ELR (cell line): ENCODE results near the gene WEE2.
"Not testable (repeated sequence)": the region's sequence is repeated elsewhere in the genome, so short reads cannot be mapped to it uniquely, and the experiment has no call there.

Source experiments
- DNase-seq: peaks from one replicate; pipeline ENCODE4 v3.0.0-alpha.2; 2015; ENCODE audit warnings: low read depth

WEE2 gene

DNA sequence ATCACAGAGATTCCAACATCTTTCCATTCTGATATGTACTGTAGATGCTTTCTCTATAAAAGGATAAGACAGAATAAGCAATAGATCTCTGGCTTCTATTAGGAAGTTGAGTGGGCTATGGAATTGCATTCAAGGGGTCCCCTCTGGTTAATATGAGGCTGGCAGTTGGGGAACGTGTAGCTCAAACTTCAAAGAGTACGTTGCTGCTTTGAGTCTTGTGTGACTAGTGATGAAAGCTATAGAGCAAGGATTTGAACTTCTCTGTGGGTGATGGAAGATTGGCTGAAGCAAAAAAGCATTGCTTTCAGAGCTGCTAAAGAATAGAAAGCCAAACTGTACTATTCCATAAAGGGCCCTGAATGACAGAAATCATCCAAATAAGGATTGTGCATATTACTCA is 6.4 kb downstream of the WEE2 start:
- DNase-seq: no peak

DNA sequence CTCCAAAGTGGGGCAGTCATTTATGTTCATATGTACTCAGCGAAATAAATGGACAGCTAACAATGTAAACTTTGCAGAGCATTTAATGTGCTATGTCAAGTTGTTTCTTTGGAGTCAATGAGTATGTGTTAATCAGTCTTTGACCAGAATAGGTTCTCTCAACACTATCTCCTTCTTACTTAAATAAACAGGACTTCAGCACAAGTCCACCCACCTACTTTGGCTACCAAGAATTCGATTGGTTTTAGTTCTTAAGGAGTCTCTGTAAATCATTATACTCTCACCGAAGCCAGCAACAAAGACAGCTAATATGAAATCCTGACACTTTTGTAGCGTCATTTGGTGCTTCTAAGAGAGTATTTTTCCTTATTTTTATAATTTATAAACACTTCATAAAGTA is 6.9 kb downstream of the WEE2 start:
- DNase-seq: no peak

DNA sequence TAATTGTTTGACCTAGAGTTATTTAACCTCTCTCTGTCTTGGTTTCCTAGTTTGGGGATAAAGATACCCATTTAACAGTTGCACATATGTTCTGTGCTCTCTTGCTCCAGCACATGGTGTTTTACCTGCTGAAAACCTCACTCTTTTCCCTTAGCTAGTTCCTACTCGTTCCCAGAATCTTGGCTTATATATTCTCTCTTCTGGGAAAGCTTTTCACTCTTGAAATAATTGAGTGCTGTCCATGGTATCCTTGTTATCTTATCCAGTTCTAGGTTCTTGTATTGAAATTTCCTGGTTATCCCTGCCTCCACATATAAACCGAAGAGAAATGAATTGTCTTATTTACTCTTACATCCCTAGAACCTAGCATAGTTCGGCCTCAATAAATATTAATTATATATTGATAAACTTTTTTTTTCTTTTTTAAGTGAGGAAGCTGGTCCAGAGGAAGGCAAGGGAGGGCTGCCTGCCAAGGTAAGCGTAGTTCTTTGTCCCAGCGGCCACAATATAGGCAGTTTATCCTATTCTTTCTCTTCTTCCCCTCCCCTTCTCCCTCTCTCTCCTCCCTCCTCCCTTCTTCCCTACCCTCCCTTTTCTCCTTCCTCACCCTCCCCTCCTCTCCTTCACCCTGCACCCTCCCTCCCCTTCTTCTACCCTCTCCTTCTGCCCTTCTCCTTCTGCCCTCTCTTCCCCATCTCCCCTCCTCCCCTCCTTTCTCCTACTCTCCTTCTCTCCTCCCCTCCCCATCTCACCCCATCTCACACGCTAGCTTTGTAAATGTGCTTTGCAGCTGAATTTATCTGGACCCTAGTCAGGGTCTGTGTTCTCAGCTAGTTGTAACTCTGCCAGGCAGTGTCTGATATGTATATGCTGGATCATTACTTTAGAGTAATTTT is 7.9 kb downstream of the WEE2 start:
- no peak for DNase-seq

DNA sequence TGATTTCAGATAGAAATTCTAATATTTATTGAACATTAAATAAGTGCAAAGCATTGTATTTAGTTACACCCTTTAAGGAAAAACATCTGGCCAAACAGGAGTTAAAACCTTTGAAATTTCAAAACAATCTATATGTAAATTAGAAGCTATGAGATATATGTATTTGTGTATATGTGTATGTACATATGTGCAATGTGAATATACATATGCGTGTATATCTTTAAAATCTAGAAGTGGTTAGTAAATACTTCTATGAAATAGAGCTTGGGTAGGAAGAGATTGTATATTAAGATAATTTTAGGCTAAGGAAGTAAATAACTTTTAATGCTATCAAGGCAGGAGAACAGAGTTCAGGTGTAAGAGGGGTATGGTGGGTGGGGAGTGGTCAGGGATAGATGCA is 9.3 kb downstream of the WEE2 start:
- DNase-seq: no peak

DNA sequence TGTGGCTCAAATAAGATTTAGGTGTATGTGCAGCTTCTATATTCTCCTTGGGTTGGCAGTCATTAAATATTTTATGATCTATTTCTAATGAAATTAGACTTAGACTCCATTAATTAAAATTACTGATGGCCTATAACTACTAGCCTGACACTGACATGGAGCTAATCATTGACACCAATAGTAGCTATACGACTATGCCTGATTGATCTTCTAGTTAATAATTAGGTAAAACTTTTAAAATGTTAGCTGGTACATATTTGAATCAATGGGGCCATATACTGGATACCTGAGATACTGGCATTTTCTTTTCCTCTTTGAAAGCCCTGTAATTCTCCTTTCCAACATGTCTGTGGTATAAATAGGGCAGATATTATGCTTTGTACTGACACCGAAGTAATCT is 14.4 kb downstream of the WEE2 start:
- no peak for DNase-seq

DNA sequence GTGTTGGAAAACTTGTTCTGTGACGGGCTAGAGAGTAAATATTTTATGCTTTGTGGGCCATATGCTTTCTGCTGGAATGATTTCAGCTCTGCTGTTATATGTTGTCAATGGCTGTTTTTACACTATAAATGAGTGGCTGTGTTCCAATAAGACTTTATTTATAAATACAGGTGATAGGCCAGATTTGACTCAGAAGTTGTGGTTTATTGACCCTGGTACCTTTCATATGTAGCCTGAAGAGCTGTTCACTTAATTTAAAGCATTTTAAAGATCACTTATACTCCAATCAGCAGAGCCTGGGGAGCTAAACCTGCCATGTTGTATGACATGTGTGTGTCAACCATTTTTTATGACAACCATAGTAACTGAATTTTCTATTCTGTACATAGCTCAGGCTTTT is 20.9 kb downstream of the WEE2 start:
- DNase-seq: no peak

DNA sequence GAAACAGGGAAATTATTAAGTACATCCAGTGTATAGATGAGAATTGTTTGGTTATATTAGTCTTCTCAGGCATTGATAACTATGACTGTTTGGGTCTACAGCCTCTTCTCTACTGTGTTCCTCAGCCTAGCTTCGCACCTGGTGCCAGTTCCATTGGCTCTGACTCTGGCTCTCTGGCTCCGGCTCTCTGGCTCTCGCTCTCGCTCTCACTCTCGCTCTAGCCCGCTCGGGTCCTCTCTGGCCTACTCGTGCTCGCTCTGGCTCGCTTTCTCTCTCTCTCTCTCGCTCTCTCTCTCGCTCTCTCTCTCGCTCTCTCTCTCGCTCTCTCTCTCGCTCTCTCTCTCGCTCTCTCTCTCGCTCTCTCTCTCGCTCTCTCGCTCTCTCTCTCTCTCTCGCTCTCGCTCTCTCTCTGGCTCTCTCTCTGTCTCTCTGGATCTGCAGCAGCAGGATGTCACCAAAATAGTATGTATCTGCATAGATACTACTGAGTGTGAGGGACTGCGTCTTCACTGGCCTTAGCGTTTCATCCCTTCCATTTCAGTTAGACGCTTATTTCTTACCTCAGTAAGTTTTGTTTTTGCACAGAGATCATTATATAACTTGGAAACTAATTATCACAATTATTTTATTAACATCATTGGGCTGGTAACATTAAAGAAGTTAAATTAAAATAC is 23.5 kb downstream of the WEE2 start:
- peak; percentile 31 for DNase-seq

DNA sequence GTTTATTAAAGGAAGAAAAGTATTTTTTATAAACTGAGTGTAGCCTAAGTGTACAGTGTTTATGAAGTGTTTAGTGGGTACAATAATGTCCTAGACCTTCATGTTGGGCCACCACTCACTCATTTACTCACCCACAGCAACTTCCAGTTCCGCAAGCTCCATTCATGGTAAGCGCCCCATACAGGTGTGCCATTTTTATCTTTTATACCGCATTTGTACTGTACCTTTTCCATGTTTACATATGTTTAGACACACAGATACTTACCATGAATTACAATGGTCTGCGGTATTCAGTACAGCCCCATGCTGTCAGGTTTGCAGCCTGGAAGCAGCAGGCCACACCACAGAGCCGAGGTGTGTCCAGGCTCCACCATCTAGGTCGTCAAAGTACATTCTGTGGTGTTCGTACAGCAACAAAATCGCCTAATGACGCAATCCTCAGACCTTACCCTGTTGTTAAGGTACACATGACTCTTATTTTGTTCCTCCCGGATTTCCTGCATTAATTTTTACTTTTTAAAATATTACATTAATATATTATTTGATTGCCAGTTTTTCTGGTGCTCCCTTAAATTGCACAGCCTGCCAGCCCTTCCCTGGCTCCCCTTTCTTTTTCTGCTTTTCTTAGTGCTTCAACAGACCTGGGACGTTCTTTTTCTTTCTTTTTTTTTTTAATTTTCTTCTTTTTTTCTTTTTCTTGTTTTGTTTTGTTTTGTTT is 29.1 kb downstream of the WEE2 start:
- peak; percentile 3 for DNase-seq

DNA sequence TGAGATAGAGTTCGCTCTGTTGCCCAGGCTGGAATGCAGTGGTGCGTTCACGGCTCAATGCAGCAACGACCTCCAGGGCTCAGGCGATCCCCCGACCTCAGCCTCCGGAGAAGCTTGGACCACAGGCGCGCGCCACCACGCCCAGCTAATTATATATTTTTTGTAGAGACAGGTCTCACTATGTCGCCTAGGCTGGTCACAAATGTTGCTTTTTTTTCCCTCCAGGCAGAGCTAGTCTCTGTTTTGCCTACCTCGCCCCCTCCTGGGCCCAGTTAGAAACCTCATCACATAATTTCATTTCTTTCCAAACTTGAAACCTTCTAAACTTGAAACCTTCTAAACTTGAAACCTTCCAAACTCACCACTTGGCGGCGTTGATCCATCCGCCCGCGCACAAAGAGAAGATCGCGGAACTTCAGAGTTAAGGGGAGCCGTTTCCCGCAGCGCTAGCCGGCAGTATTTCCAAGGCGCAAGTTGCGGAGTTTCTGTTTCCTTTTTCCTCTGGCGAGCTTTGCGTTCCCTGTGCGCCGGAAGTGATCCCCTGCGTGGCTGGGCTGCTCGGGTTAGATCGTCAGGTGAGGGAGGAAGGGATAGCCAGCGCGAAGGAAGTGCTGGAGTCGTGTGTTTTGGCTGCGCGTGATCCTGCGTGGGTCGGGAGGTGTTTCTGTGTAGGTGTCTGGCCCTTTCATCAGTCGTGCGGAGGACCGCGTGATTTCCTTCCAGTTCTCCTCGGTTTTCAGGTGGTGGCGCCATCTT is 29.9 kb downstream of the WEE2 start, which contains the start of gene SSBP1:
SSBP1 (plus strand) TSS at position 523 of the 756 bp plus-strand sequence. CDS start 809 bp downstream, outside the sequence.
- peak; percentile 96 for DNase-seq

DNA sequence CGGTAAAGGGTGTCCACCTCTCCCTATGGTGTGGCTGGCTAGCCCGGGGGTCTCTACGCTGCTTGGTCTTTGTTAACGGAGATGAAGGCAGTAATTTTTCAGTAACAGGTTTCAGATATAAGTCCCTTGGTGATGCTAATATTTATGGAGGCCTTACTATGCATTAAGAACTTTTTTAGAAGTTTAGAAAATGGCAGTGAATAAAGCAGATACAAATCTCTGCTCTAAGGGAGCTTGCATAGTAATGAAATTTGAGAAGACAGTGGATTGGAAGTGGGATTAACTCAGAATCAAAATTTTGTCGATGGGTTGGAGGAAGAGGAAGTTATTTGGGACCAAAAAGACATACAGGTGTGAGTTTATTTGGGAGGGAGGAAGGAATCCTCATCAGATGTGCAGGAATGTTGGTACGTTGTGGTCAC is 30.4 kb downstream of the WEE2 start:
- DNase-seq: no peak

DNA sequence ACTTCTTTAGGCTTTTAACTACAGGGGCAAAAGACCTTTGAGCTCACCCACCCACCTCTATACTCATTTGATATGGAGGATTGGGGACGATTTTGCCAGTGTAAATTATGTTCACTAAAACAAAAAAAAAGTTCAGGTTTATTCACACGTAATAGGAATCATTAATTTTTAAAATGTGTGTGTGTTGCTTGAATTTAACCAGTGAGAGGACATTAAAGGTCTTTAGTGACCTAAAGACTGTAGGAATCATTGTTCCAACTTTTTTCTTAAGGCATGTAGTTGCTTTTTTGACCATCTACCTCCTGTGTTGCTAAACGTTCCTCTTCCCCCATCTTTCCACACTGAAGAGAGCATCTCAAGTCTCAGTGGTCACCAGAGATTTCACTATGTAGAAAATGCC is 31.1 kb downstream of the WEE2 start:
- no peak for DNase-seq

DNA sequence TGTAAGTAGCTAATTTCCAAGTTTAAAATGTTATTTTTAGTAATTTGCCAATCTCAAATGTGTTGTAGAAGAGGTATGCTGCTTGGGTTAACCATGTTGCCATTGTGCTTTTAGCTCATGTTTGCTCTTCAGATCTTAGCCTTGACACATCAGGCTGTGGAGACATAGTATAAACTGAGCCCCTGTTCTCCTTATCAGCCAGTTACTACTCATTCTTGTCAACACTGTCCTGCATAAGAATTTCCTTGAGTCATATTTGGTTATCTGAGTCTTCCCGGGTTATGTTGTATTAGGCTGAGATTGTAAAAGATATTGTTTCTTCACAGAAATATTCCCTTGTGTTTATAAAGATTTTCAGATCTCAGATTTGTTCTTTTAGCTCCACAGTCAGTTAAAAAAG is 34.1 kb downstream of the WEE2 start:
- no peak for DNase-seq

DNA sequence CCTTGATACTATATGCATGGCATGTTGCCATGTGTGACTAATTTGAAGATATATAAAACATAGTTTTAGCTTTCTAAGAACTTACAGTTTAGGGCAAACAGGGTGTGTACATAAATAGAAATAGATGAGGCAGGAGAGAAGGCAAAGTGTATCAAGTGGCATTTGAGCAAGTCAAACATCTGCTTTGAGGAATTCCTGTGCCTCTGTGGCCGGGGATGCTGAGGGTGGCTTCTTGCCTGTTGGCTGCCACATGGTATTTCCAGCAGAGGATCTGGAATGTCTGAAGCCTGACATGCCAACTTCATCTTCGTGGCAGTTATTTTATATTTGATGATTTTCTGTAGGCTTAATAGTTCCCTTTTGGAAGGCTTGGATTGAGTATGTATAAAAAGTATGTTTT is 36.0 kb downstream of the WEE2 start:
- DNase-seq: no peak

DNA sequence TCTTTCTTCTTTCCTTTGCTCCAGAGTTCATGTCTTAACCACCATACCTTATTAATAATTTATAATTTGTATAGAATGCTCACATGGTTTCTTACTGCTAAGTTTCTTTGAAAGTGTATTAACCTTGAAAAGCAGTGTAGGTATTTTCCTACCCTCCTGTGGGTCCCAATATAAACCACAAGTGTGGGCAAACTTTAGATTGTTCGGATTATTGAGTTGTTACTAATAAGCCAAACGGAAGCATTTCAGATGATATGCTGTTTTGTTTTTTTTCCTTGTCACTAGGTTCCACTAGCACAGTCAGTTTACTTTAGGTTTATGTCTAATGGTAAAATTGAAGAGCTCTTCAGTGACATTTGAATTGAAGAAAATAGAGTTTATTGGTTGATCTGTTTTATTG is 40.2 kb downstream of the WEE2 start:
- DNase-seq: peak; percentile 13

DNA sequence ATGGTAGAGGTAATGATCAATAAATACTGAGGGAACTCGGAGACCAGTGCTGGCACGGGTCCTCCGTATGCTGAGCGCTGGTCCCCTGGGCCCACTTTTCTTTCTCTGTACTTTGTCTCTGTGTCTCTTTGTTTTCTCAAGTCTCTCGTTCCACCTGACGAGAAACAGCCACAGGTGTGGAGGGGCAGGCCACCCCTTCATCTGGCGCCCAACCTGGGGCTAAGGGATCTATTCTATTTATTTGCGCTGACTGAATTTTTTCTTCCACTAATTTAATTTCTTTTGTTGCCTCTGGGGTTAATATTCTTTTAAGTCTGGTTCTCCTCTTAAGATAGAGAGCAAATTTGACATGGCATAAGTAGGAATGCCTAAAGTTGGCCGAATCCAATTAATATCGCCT is 43.8 kb downstream of the WEE2 start:
- peak; percentile 15 for DNase-seq

DNA sequence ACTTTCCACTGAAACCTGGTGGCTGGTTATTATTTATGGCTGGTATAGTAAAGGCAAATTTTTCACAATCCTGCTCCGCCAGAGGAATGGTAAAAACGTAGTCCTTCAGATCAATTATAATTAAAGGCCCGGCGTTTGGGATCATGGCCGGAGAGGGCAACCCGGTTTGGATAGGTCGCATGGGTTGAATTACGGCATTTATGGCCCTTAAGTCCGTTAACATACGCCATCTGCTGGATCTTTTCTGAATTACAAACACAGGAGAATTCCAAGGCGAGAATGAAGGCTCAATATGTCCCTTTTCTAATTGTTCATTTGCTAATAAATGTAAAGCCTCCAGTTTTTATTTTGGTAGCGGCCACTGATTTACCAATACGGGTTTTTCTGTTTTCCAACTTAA is 44.5 kb downstream of the WEE2 start:
- peak; percentile 32 for DNase-seq

DNA sequence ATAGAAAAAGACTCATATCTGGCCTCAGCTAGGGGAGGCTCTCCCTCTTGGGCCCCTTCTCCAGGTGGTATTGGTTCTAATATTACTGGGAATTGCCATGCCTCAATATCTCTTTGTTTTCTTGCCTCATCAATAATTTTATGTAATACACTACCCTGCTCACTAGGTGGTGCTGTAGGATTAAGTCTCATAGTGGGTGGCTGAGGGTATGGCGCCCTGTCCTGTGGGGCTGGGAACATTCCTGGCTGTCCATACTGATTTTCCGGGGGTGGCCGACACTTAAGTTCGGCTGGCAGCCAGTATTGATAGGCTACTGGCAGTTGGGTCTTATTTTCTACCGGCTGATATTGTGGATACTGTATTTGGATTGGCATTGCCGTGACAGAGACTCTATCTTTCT is 46.8 kb downstream of the WEE2 start:
- peak; percentile 57 for DNase-seq

DNA sequence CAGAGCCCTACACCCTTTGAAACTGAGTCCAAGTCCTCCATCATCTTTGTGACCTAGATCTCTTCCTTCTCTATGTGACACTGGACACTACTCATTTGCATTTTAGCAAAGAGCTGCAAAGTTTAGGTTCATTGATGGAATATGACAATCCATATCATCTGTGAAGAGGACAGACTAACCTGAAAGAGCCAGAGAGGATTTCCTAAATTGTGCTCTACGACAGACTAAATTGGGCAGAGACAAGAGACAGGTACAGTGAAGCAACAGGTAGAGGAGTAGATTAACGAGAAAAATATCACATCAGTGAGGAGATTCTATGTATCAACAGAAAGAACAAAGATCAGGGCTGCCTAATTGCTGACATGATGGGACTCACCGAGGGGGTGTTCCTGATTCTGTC is 55.6 kb downstream of the WEE2 start, which contains the start of gene TAS2R3:
TAS2R3 (plus strand) TSS at position 301 of the 400 bp plus-strand sequence; CDS start at position 363, 62 bp downstream.
- no peak for DNase-seq

DNA sequence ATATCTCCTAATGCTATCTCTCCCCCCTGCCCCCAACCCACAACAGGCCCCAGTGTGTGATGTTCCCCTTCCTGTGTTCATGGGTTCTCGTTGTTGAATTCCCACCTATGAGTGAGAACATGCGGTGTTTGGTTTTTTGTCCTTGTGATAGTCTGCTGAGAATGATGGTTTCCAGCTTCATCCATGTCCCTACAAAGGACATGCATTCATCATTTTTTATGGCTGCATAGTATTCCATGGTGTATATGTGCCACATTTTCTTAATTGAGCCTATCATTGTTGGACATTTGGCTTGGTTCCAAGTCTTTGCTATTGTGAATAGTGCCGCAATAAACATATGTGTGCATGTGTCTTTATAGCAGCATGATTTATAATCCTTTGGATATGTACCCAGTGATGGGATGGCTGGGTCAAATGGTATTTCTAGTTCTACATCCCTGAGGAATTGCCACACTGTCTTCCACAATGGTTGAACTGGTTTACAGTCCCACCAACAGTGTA is 62.0 kb downstream of the WEE2 start:
- not testable (repeated sequence) for DNase-seq

DNA sequence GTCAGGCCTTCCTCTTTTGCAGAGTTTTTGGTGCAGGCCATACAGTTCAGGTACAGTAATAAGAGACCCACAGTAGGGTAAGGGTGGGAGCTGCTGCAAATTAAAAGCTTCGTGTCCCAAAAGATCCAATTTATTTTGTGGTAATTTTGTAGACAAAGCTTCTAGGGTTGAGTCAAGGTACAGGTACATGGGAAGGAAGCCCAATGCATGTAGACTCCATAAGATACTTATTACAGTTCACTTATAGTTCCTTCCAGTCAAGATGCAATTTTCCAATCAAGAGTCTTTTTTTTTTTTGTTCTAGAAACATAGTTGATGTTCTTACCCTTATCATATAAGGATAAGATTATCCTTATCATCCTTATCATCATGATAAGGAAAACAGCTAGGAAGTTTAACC is 68.2 kb downstream of the WEE2 start, which contains the start of gene TAS2R4:
TAS2R4 (plus strand) TSS at position 301 of the 400 bp plus-strand sequence. CDS start 1,815 bp downstream, outside the sequence.
- DNase-seq: no peak
